ENCODE results near the gene KCNJ13. TPM values are rescaled to one million over a fixed set of nuclear protein-coding genes. Genes with fewer than 3 reads are reported as not detected.

The KCNJ13 gene
- total and polyA plus RNA-seq, 4 donors, result 0.08 to 0.79 TPM; not detected in 2

GRCh38 chr2:232770207-232770606 lies 6.2 kb downstream of the KCNJ13 start:
- Histone ChIP-seq H3K9me3 (ENCODE audit: control insufficient read depth in 4 of 4, low read length in 3 of 4) (no peaks in the 10 kb centered on the region), H3K27ac (ENCODE audit: low read depth in 1 of 2, low read length in 2 of 2) (no peak overlapping the region), H3K9ac (ENCODE audit: low read depth in 1 of 2, low read length in 2 of 2) (no peak overlapping the region), H3K27me3 (ENCODE audit: control insufficient read depth in 4 of 4, insufficient read depth in 4 of 4, low read length in 3 of 4) (no peaks in the 10 kb centered on the region), H3K4me3 (ENCODE audit: low read depth in 1 of 3, low read length in 3 of 3) (no peak overlapping the region), H3K36me3 (ENCODE audit: control insufficient read depth in 4 of 4, insufficient read depth in 3 of 4, low read depth in 1 of 4, low read length in 3 of 4) (peaks cover 4 to 31% (median 21%) of the 10 kb centered on the region in 4 donors), H3K4me1 (ENCODE audit: control insufficient read depth in 4 of 4, insufficient read depth in 4 of 4, low read length in 3 of 4) (no peaks in the 10 kb centered on the region)
- TF ChIP-seq SP1 (IDR thresholded peaks at IDR 0.05) (no peak), HNF4G (IDR thresholded peaks at IDR 0.05) (no peak), GABPA (IDR thresholded peaks at IDR 0.05 in 1 of 2, conservative IDR thresholded peaks at IDR 0.05 in 1 of 2) (no peak), FOXA1 (IDR thresholded peaks at IDR 0.05) (no peak), HNF4A (conservative IDR thresholded peaks at IDR 0.05) (no peak), CTCF (IDR thresholded peaks at IDR 0.05; ENCODE audit: low read depth, low read length, missing input control) (no peak), MAX (IDR thresholded peaks at IDR 0.05) (no peak), JUND (IDR thresholded peaks at IDR 0.05) (no peak), ATF3 (IDR thresholded peaks at IDR 0.05) (no peak), YY1 (IDR thresholded peaks at IDR 0.05) (no peak), TAF1 (conservative IDR thresholded peaks at IDR 0.05) (no peak), REST (IDR thresholded peaks at IDR 0.05) (no peak), NR2F2 (IDR thresholded peaks at IDR 0.05) (no peak), FOXA2 (IDR thresholded peaks at IDR 0.05) (no peak), ZBTB33 (IDR thresholded peaks at IDR 0.05) (no peak), RXRA (IDR thresholded peaks at IDR 0.05) (no peak), EGR1 (IDR thresholded peaks at IDR 0.05; ENCODE audit: low read depth in 2 of 2) (no peak)
- DNase-seq (ENCODE audit: low spot score), result no peak

- Histone ChIP-seq H3K27me3 (ENCODE audit: control insufficient read depth in 4 of 4, insufficient read depth in 4 of 4, low read length in 3 of 4) (no peaks in the 10 kb centered on the region), H3K9me3 (ENCODE audit: control insufficient read depth in 4 of 4, low read length in 3 of 4) (no peaks in the 10 kb centered on the region), H3K36me3 (ENCODE audit: control insufficient read depth in 4 of 4, insufficient read depth in 3 of 4, low read depth in 1 of 4, low read length in 3 of 4) (peaks cover 4 to 43% (median 32%) of the 10 kb centered on the region in 4 donors), H3K4me1 (ENCODE audit: control insufficient read depth in 4 of 4, insufficient read depth in 4 of 4, low read length in 3 of 4) (no peaks in the 10 kb centered on the region), H3K4me3 (ENCODE audit: low read depth in 1 of 3, low read length in 3 of 3) (no peak overlapping the region), H3K27ac (ENCODE audit: low read depth in 1 of 2, low read length in 2 of 2) (no peak overlapping the region), H3K9ac (ENCODE audit: low read depth in 1 of 2, low read length in 2 of 2) (no peak overlapping the region)
- DNase-seq (ENCODE audit: low spot score), result no peak
- 91% methylated on average over 1 of the region's 1 CpG for WGBS
- TF ChIP-seq RXRA (IDR thresholded peaks at IDR 0.05) (no peak), TAF1 (conservative IDR thresholded peaks at IDR 0.05) (no peak), NR2F2 (IDR thresholded peaks at IDR 0.05) (no peak), RAD21 (IDR thresholded peaks at IDR 0.05) (no peak), JUND (IDR thresholded peaks at IDR 0.05) (no peak), MAX (IDR thresholded peaks at IDR 0.05) (no peak), YY1 (IDR thresholded peaks at IDR 0.05) (no peak), FOXA1 (IDR thresholded peaks at IDR 0.05) (no peak), SP1 (IDR thresholded peaks at IDR 0.05) (no peak)
Measured at GRCh38 chr2:232767866-232768265, 8.5 kb downstream of the KCNJ13 start.
